Measurements from ENCODE around the gene GJA1.

DNA sequence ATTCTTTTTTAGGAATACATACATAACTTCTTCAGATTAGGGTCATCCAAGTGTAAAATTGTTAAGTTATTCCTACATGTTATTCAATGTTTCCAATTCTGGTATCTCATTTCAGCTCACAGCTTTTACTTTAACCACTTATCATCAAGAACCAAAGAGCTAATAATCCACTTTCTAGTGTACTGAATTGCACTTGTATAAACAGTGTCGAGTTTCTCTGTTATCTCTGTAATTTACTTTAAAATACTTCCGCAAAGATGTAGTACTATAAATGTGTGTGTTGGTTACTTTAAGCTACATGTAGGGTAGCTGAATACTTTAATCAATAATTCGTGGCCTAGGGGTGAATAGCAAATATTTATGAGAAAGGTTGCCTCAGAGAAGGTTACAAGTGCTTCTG is 8.8 kb upstream of the GJA1 start:
- TF ChIP-seq, protein P1, sequence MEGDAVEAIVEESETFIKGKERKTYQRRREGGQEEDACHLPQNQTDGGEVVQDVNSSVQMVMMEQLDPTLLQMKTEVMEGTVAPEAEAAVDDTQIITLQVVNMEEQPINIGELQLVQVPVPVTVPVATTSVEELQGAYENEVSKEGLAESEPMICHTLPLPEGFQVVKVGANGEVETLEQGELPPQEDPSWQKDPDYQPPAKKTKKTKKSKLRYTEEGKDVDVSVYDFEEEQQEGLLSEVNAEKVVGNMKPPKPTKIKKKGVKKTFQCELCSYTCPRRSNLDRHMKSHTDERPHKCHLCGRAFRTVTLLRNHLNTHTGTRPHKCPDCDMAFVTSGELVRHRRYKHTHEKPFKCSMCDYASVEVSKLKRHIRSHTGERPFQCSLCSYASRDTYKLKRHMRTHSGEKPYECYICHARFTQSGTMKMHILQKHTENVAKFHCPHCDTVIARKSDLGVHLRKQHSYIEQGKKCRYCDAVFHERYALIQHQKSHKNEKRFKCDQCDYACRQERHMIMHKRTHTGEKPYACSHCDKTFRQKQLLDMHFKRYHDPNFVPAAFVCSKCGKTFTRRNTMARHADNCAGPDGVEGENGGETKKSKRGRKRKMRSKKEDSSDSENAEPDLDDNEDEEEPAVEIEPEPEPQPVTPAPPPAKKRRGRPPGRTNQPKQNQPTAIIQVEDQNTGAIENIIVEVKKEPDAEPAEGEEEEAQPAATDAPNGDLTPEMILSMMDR (conservative IDR thresholded peaks at IDR 0.05 in 1 of 2, IDR thresholded peaks at IDR 0.05 in 1 of 2; ENCODE audit: low read depth in 1 of 2, low read length in 2 of 2) = no peak
- no peak for TF ChIP-seq EZH2 (IDR thresholded peaks at IDR 0.05; ENCODE audit: low read length, missing control alignments)
